Measurements from ENCODE around the gene VWC2. TPM values are rescaled to one million over a fixed set of nuclear protein-coding genes. Genes with fewer than 3 reads are reported as not detected.

The VWC2 gene
- total and polyA plus RNA-seq, 2 of the 13 experiments (the other 11 are each of a cell fraction or from before 2014, with no cell fraction given) = not detected

DNA sequence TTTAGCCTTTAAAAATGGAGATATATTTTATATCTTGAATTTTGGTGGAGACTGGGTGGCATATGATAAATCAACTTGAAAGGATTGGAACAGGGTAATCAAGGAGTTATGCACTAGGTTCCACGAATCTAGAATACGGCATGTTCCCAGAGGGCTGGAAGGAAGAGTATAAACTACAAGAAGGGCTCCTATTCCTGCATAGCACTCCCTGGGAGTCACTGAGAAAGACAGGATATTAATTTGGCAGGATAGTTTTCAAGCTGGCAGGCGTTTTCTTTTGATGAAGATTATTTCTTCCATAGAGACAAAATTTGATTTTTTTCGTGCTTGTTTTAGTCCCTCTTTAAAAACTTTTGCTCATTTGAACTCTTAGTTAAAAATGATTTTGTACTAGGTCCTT, 119.7 kb downstream of the VWC2 start (continued):
- TF ChIP-seq, protein P1, sequence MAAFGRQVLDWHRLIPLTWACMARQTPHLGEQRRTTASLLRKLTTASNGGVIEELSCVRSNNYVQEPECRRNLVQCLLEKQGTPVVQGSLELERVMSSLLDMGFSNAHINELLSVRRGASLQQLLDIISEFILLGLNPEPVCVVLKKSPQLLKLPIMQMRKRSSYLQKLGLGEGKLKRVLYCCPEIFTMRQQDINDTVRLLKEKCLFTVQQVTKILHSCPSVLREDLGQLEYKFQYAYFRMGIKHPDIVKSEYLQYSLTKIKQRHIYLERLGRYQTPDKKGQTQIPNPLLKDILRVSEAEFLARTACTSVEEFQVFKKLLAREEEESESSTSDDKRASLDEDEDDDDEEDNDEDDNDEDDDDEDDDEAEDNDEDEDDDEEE (CRISPR knock-in tag; IDR thresholded peaks at IDR 0.05) = no peak
- TF ChIP-seq ZNF235 (CRISPR knock-in tag; IDR thresholded peaks at IDR 0.05; ENCODE audit: borderline replicate concordance) (no peak), SMC3 (IDR thresholded peaks at IDR 0.05; ENCODE audit: low read length) (no peak), SP4 (CRISPR knock-in tag; IDR thresholded peaks at IDR 0.05) (no peak), ZNF670 (CRISPR knock-in tag; IDR thresholded peaks at IDR 0.05; ENCODE audit: borderline replicate concordance) (no peak), ZNF570 (CRISPR knock-in tag; IDR thresholded peaks at IDR 0.05; ENCODE audit: borderline replicate concordance) (no peak), FIP1L1 (IDR thresholded peaks at IDR 0.05; ENCODE audit: borderline replicate concordance, insufficient read depth, low read depth, low read length) (no peak), ZNF121 (CRISPR knock-in tag; IDR thresholded peaks at IDR 0.05) (no peak)

GRCh38 chr7:49894543-49894942, 121.1 kb downstream of the VWC2 start:
- Histone ChIP-seq H3K4me3 (replicated peaks in 1 of 3; ENCODE audit: insufficient read depth in 1 of 3, low read depth in 2 of 3, low read length in 3 of 3) (no peak overlapping the region), H3K79me2 (ENCODE audit: insufficient read depth, low read length) (no peaks in the 10 kb centered on the region), H3K4me2 (ENCODE audit: low read depth, low read length) (no peak overlapping the region), H3K9me3 (ENCODE audit: low read length) (no peaks in the 10 kb centered on the region), H4K20me1 (ENCODE audit: insufficient read depth, low read length) (no peaks in the 10 kb centered on the region), H3K27ac (ENCODE audit: extremely low read length, insufficient read depth, low read length) (no peak overlapping the region), H2AFZ (ENCODE audit: low read length) (no peak overlapping the region), H3K36me3 (replicated peaks in 1 of 2; ENCODE audit: control insufficient read depth in 1 of 2, insufficient read depth in 2 of 2, low read length in 2 of 2) (no peaks in the 10 kb centered on the region), H3K9ac (ENCODE audit: insufficient read depth, low read depth, low read length) (no peak overlapping the region), H3K27me3 (ENCODE audit: control insufficient read depth in 1 of 2, insufficient read depth in 2 of 2, low read length in 2 of 2) (no peaks in the 10 kb centered on the region), H3K4me1 (ENCODE audit: insufficient read depth, low read length) (no peaks in the 10 kb centered on the region)
- FAIRE-seq (no peak), DNase-seq (ENCODE audit: low spot score) (no peak), ATAC-seq (no peak)
- intact Hi-C loops (cut with micrococcal nuclease; ENCODE audit: unreplicated experiment) (no loop called here), in situ Hi-C loops (cut with HindIII; ENCODE audit: extremely low pct_ligation_motif_present, low pct_unique_long_range_greater_than_20kb) (no loop called here)
- no TSS peak for BruUV-seq (replicated peaks)
- WGBS (ENCODE audit: low lambda C conversion rate) = 17% methylated on average over 4 of the region's 4 CpGs
- ChIA-PET CTCF (ENCODE audit: low intra/inter-chr PET ratio, low total read pairs) (no interaction called here), POLR2A (no interaction called here)
- TF ChIP-seq ZNF350 (CRISPR knock-in tag; IDR thresholded peaks at IDR 0.05; ENCODE audit: borderline replicate concordance, low read depth) (no peak), MAZ (IDR thresholded peaks at IDR 0.05; ENCODE audit: borderline replicate concordance, low read depth, low read length) (no peak), MAZ (CRISPR knock-in tag; IDR thresholded peaks at IDR 0.05; ENCODE audit: low read depth) (no peak), MTA3 (CRISPR knock-in tag; IDR thresholded peaks at IDR 0.05) (no peak), ZNF580 (CRISPR knock-in tag; IDR thresholded peaks at IDR 0.05; ENCODE audit: borderline replicate concordance, low read depth) (no peak), MLXIP (CRISPR knock-in tag; IDR thresholded peaks at IDR 0.05; ENCODE audit: borderline replicate concordance) (no peak), MIER3 (CRISPR knock-in tag; IDR thresholded peaks at IDR 0.05; ENCODE audit: borderline replicate concordance) (no peak), ZBTB2 (CRISPR knock-in tag; IDR thresholded peaks at IDR 0.05; ENCODE audit: low read depth) (no peak), ZNF878 (CRISPR knock-in tag; IDR thresholded peaks at IDR 0.05) (no peak)

Data from HepG2 (cell line).